GM13976 (cell line): Measurements from ENCODE around the gene NRG3.

ENCODE experiments used
- DNase-seq: peaks from one replicate; pipeline ENCODE4 v3.0.0; 2012; ENCODE audit warnings: low spot score
- in situ Hi-C: fragments of 300-500 bp; cut with MboI; formaldehyde crosslinking; loops from one replicate; pipeline ENCODE4 v1.12.0; 2022; ENCODE audit warnings: low sequenced_read_pairs, mixed read lengths, inconsistent platforms; ENCODE audit not compliant: unreplicated experiment
- TF ChIP-seq, protein P1 (sequence below): IDR thresholded peaks from 2 replicates; pipeline ENCODE4 v1.5.1; 2012; ENCODE audit warnings: borderline replicate concordance, mild to moderate bottlenecking; ENCODE audit not compliant: insufficient read depth; ENCODE audit errors: extremely low read depth, missing control alignments, control extremely low read depth

Gene NRG3

DNA sequence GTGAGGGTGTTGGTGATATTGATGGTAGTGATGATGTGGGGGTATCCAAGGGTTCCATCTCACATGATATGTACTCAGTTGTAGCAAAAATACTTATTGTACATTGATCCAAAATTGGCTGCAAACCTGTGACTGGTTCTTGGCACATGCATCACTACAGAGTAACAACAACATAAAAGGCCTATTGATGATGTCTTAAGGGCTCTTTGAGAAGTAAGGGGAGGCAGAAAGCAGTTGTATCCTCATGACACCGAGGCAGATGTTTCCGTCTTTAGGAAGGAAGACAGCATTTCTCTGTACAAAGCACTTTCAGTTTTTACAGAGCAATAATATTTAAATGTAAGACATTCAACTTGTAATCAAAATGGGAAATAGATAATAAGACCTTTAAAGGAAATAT, 34.5 kb downstream of the NRG3 start:
- in situ Hi-C loops, result no loop called here
- no peak for DNase-seq

DNA sequence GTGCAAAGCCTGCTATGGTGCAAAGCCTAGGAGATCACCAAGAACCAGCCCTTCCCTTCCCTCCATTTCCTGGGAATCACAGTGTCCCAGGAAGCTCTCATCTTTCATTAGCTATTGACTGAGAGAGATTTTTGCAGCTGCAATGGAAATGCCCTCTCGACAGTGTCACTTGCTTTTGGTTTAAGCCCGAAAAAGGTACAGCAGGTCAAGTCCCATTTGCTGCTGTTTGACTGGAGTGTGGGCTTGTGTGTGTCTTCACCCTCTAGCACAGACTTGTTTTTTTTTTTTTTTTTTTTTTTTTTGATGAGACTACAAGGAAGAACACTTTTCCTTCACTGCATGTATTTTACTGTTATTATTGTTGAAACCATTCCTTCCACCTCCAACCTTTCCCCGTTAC, 36.3 kb downstream of the NRG3 start:
- in situ Hi-C loops, result no loop called here
- TF ChIP-seq, protein P1, sequence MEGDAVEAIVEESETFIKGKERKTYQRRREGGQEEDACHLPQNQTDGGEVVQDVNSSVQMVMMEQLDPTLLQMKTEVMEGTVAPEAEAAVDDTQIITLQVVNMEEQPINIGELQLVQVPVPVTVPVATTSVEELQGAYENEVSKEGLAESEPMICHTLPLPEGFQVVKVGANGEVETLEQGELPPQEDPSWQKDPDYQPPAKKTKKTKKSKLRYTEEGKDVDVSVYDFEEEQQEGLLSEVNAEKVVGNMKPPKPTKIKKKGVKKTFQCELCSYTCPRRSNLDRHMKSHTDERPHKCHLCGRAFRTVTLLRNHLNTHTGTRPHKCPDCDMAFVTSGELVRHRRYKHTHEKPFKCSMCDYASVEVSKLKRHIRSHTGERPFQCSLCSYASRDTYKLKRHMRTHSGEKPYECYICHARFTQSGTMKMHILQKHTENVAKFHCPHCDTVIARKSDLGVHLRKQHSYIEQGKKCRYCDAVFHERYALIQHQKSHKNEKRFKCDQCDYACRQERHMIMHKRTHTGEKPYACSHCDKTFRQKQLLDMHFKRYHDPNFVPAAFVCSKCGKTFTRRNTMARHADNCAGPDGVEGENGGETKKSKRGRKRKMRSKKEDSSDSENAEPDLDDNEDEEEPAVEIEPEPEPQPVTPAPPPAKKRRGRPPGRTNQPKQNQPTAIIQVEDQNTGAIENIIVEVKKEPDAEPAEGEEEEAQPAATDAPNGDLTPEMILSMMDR, result no peak
- no peak for DNase-seq

More for the DNA sequence above, 34.5 kb downstream of the NRG3 start:
- TF ChIP-seq, protein P1, result no peak

DNA sequence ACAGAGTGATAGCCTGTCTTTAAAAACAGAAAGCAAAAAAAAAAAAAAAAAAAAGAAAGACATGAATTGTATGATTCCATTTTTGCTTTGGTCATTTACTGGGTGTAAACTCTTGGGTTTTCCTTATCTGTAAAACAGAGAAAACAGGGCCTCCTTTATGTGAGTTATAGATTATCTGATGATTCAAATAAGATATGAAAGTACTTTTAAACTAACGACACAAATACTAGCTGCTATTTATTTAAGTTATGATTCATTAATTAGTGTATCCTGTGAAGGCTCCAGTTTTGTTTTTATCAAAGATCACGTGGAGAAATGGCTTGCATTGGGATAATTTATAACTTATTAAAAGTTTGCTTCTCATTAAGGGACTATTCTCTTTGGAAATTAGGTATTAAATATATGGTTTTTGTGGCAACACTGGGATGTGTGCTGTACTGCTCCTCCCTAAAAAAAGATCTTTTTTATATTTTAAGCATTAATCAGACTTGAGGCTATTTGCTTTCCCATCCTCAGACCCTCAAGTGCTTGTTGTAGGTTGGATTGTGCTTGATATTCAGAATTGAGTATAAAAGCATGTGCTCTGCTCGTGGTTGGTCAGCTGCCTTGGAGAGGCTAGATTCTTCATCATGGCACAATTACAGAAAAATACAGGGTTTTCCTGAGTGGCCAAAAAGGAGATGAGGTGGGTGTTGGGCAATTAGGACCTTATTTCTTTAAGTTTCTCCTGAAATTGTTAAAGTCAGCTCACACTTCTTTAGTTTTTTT, 39.9 kb downstream of the NRG3 start:
- TF ChIP-seq, protein P1, result no peak
- in situ Hi-C loops, result no loop called here
- DNase-seq, result no peak

DNA sequence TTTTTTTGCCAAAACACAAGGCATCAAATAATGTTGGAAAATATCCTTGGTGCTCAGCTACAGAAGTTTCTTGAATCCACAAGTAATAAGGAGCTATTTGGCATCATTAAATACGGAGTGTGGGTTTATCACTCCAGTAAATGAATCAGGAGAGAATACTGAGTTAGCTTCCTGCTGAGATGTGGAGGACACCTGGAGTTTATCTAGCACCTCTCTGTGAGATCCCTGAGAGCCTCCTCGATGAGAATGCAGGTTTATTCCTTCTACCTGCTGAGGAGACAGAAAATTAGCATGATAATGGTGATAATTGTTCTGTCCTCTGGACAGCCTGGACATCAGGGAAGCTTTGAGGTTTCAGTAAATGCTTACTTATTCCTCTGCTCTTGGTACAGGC, 40.5 kb downstream of the NRG3 start:
- in situ Hi-C loops, result no loop called here
- TF ChIP-seq, protein P1, result no peak
- DNase-seq, result no peak

DNA sequence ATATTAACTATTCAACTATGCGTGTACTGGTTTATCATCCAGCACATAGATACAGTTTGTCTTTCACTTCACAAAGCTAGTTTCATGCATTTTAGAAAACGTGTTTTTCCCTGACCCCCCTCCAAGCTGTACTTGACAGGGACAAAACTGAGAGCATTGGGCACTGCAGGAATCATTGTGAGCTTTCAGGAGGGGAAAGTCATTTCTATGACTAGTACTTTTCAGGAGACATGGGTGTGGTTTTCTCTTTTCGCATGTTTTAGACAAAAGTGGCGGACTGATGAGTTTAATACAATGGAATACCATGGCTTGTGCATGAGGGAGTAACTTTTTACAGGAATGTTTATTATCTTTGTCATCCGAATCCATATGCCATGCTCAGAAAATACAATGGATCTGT, 42.7 kb downstream of the NRG3 start:
- TF ChIP-seq, protein P1, result no peak
- DNase-seq, result no peak
- in situ Hi-C loops, result no loop called here

DNA sequence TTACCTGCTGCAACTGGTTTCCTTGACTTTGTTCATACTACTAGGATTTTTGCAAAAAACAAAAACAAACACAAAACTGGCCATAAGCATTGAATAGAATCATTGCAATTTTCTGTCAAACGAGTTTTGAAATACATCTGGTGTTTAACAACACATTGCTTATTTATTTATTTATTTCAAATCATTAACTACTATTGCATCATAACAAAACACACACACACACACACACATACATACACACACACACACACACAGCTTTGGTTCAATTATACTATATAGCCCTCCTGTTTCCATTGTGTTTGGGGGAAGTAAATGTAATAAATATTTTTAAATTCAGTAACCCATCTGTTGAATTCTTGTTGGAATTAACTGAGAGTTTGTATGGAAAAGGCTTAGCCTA, 43.8 kb downstream of the NRG3 start:
- no peak for DNase-seq
- in situ Hi-C loops, result no loop called here
- TF ChIP-seq, protein P1, result no peak
